K562 (cell line): Measurements from ENCODE around the gene KRAS. TPM values are rescaled to one million over a fixed set of nuclear protein-coding genes. Genes with fewer than 3 reads are reported as not detected.
A peak's percentile ranks its signal among the peaks of the same experiment; 100 is the strongest.

Source experiments
- AFF4 ChIP-seq: sonication (generic); formaldehyde crosslinking; IDR thresholded peaks from 2 replicates; pipeline ENCODE4 v1.8.0; 2023; ENCODE audit warnings: mild to moderate bottlenecking, missing genetic modification reagents
- CREBBP ChIP-seq: IDR thresholded peaks from one replicate; pipeline ENCODE4 v1.6.1; 2012; ENCODE audit warnings: low read depth, mild to moderate bottlenecking, control low read depth, inconsistent platforms, low read length
- ETS2 ChIP-seq: IDR thresholded peaks from 2 replicates; pipeline ENCODE4 v1.6.1; 2016; ENCODE audit warnings: borderline replicate concordance, missing genetic modification characterization, mild to moderate bottlenecking, moderate library complexity, missing compliant biosample characterization; ENCODE audit not compliant: poor library complexity, severe bottlenecking
- FOXJ3 ChIP-seq: sonication (generic); formaldehyde crosslinking; IDR thresholded peaks from 2 replicates; pipeline ENCODE4 v1.4.0; 2020; ENCODE audit warnings: mild to moderate bottlenecking, missing genetic modification reagents
- MAFG ChIP-seq: fragments of 450-650 bp; conservative IDR thresholded peaks from 2 replicates; pipeline ENCODE4 v1.6.1; 2016; ENCODE audit warnings: missing genetic modification characterization, missing compliant biosample characterization
- NFE2L1 ChIP-seq: fragments of 450-650 bp; IDR thresholded peaks from 2 replicates; pipeline ENCODE4 v1.6.1; 2016; ENCODE audit warnings: missing genetic modification characterization, low read depth, mild to moderate bottlenecking, missing compliant biosample characterization, moderate library complexity, borderline replicate concordance
- OTX1 ChIP-seq: fragments of 450-650 bp; formaldehyde crosslinking; IDR thresholded peaks from 2 replicates; pipeline ENCODE4 v1.4.0; 2022; ENCODE audit warnings: mild to moderate bottlenecking
- SFPQ ChIP-seq: fragments of 200-400 bp; formaldehyde crosslinking; IDR thresholded peaks from 2 replicates; pipeline ENCODE4 v1.6.1; 2017; ENCODE audit warnings: mild to moderate bottlenecking, low read depth, low read length, moderate library complexity
- STAG1 ChIP-seq: sonication (generic); formaldehyde crosslinking; IDR thresholded peaks from 2 replicates; pipeline ENCODE4 v1.5.0; 2020; ENCODE audit warnings: missing genetic modification reagents, borderline replicate concordance
- XRCC4 ChIP-seq: IDR thresholded peaks from one replicate; pipeline ENCODE4 v1.6.1; 2011; ENCODE audit not compliant: insufficient read depth, insufficient read length; ENCODE audit errors: extremely low read depth
- ZBTB17 ChIP-seq: fragments of 450-650 bp; formaldehyde crosslinking; IDR thresholded peaks from 2 replicates; pipeline ENCODE4 v1.4.0; 2020; ENCODE audit warnings: mild to moderate bottlenecking
- ZEB2 ChIP-seq: fragments of 450-650 bp; IDR thresholded peaks from 2 replicates; pipeline ENCODE4 v1.6.1; 2016
- ZKSCAN3 ChIP-seq: fragments of 250-450 bp; sonication (Bioruptor Pico); IDR thresholded peaks from 2 replicates; pipeline ENCODE4 v1.4.0; 2020
- ZNF518B ChIP-seq: fragments of 250-450 bp; sonication (Bioruptor Pico); IDR thresholded peaks from 2 replicates; pipeline ENCODE4 v1.5.0; 2021; ENCODE audit warnings: mild to moderate bottlenecking, moderate library complexity
- polyA plus RNA-seq, 8 experiments: library from polyadenylated mRNA; depleted of rRNA in 4 of 8; stranded (reverse) in 5 of 8; unstranded in 3 of 8; fragments of >200 nt; fragmentation: Nextera tagmentation in 2 of 8; fragmentation: Illumina TruSeq in 1 of 8; extraction: Ambion mirVana in 2 of 8; extraction: Trizol in 1 of 8; gene quantifications; 2 replicates each; pipeline versions ENCODE4 v1.2.1 to v1.2.3, GENCODE V29; 2011 to 2014; ENCODE audit warnings: inconsistent platforms in 1 of 8, missing spikeins in 1 of 8
- total RNA-seq, 7 experiments: library from RNA; depleted of rRNA in 6 of 7; stranded (reverse); fragments of >200 nt in 6 of 7; fragmentation: Illumina TruSeq in 2 of 7; extraction: Trizol in 2 of 7; gene quantifications; 2 replicates each; pipeline versions ENCODE4 v1.2.1 to v1.2.3, GENCODE V29; 2011 to 2021; ENCODE audit warnings: low replicate concordance in 1 of 7

The KRAS gene
- total and polyA plus RNA-seq, 9 of the 15 experiments (the other 6 are each of a cell fraction or from before 2014, with no cell fraction given), result 7.2 to 21.2 (median 12.7) TPM

- no peak for TF ChIP-seq MAFG (tag)
- TF ChIP-seq AFF4, result no peak
- TF ChIP-seq ZKSCAN3 (CRISPR knock-in tag), result no peak
- TF ChIP-seq CREBBP, result no peak
- TF ChIP-seq SFPQ, result no peak
- no peak for TF ChIP-seq ETS2 (tag)
- no peak for TF ChIP-seq FOXJ3 (CRISPR knock-in tag)
- no peak for TF ChIP-seq ZEB2
- no peak for TF ChIP-seq XRCC4
- no peak for TF ChIP-seq ZNF518B (CRISPR knock-in tag)
- no peak for TF ChIP-seq NFE2L1
- no peak for TF ChIP-seq STAG1 (CRISPR knock-in tag)
- no peak for TF ChIP-seq OTX1
- TF ChIP-seq ZBTB17 (CRISPR knock-in tag), result peak; percentile 100
Measured at GRCh38 chr12:25250744-25251730, at the start of gene KRAS (continued).
